KOPT-K1 (cell line): ENCODE measurements around the gene ERC1.

Experiments
- H3K27ac ChIP-seq: fragments of 200-600 bp; sonication (generic); 2 replicates; pipeline ENCODE4 v1.5.1; 2016; ENCODE audit warnings: antibody characterized with exemption, mild to moderate bottlenecking, low read depth, low read length; ENCODE audit not compliant: poor library complexity, severe bottlenecking
- H3K36me3 ChIP-seq: fragments of 200-600 bp; sonication (generic); 2 replicates; pipeline ENCODE4 v1.5.1; 2017; ENCODE audit warnings: antibody characterized with exemption, mild to moderate bottlenecking, low read length, moderate library complexity; ENCODE audit not compliant: insufficient read depth
- H3K9me3 ChIP-seq: fragments of 200-600 bp; sonication (generic); 2 replicates; pipeline ENCODE4 v1.5.1; 2017; ENCODE audit warnings: antibody characterized with exemption, low read length, mild to moderate bottlenecking; ENCODE audit not compliant: insufficient read depth, poor library complexity, severe bottlenecking

The ERC1 gene

GRCh38 chr12:1102791-1103450, 111.9 kb downstream of the ERC1 start:
- H3K36me3 ChIP-seq = no peaks in the 10 kb centered on the region
- H3K9me3 ChIP-seq = no peaks in the 10 kb centered on the region
- H3K27ac ChIP-seq = no peak overlapping the region

- no peak overlapping the region for H3K27ac ChIP-seq
- no peaks in the 10 kb centered on the region for H3K9me3 ChIP-seq
- H3K36me3 ChIP-seq = no peaks in the 10 kb centered on the region
These were observed 112.6 kb downstream of the ERC1 start for GRCh38 chr12:1103632-1104031.

GRCh38 chr12:1104088-1104800, 113.2 kb downstream of the ERC1 start:
- Histone ChIP-seq H3K36me3 (no peaks in the 10 kb centered on the region), H3K9me3 (no peaks in the 10 kb centered on the region), H3K27ac (no peak overlapping the region)

- no peaks in the 10 kb centered on the region for H3K36me3 ChIP-seq
- no peaks in the 10 kb centered on the region for H3K9me3 ChIP-seq
- H3K27ac ChIP-seq = no peak overlapping the region
These were observed 116.6 kb downstream of the ERC1 start for GRCh38 chr12:1107669-1108068.

- Histone ChIP-seq H3K9me3 (no peaks in the 10 kb centered on the region), H3K36me3 (no peaks in the 10 kb centered on the region), H3K27ac (no peak overlapping the region)
These were observed 117.3 kb downstream of the ERC1 start for GRCh38 chr12:1108276-1108675.

GRCh38 chr12:1115484-1116231, 124.6 kb downstream of the ERC1 start:
- Histone ChIP-seq H3K9me3 (no peaks in the 10 kb centered on the region), H3K36me3 (no peaks in the 10 kb centered on the region), H3K27ac (no peak overlapping the region)

GRCh38 chr12:1117371-1117770, 126.3 kb downstream of the ERC1 start:
- no peaks in the 10 kb centered on the region for H3K9me3 ChIP-seq
- no peaks in the 10 kb centered on the region for H3K36me3 ChIP-seq
- no peak overlapping the region for H3K27ac ChIP-seq

- H3K27ac ChIP-seq = no peak overlapping the region
- no peaks in the 10 kb centered on the region for H3K36me3 ChIP-seq
- no peaks in the 10 kb centered on the region for H3K9me3 ChIP-seq
These were observed 127.0 kb downstream of the ERC1 start for GRCh38 chr12:1117970-1118563.

GRCh38 chr12:1122786-1123185, 131.8 kb downstream of the ERC1 start:
- H3K27ac ChIP-seq = no peak overlapping the region
- no peaks in the 10 kb centered on the region for H3K36me3 ChIP-seq
- no peaks in the 10 kb centered on the region for H3K9me3 ChIP-seq

- Histone ChIP-seq H3K9me3 (no peaks in the 10 kb centered on the region), H3K27ac (no peak overlapping the region), H3K36me3 (no peaks in the 10 kb centered on the region)
These were observed 135.1 kb downstream of the ERC1 start for GRCh38 chr12:1126091-1126490.

- Histone ChIP-seq H3K36me3 (no peaks in the 10 kb centered on the region), H3K9me3 (no peaks in the 10 kb centered on the region), H3K27ac (no peak overlapping the region)
These were observed 136.0 kb downstream of the ERC1 start for GRCh38 chr12:1127021-1127420.

- no peaks in the 10 kb centered on the region for H3K36me3 ChIP-seq
- no peak overlapping the region for H3K27ac ChIP-seq
These were observed 139.1 kb downstream of the ERC1 start for GRCh38 chr12:1130164-1130563.

GRCh38 chr12:1130571-1130970, 139.5 kb downstream of the ERC1 start:
- Histone ChIP-seq H3K27ac (no peak overlapping the region), H3K9me3 (no peaks in the 10 kb centered on the region), H3K36me3 (no peaks in the 10 kb centered on the region)

More at GRCh38 chr12:1130164-1130563, 139.1 kb downstream of the ERC1 start:
- H3K9me3 ChIP-seq = no peaks in the 10 kb centered on the region

- no peaks in the 10 kb centered on the region for H3K9me3 ChIP-seq
- H3K36me3 ChIP-seq = no peaks in the 10 kb centered on the region
- no peak overlapping the region for H3K27ac ChIP-seq
These were observed 140.8 kb downstream of the ERC1 start for GRCh38 chr12:1131811-1132224.

- H3K9me3 ChIP-seq = no peaks in the 10 kb centered on the region
- no peaks in the 10 kb centered on the region for H3K36me3 ChIP-seq
- H3K27ac ChIP-seq = no peak overlapping the region
These were observed 141.3 kb downstream of the ERC1 start for GRCh38 chr12:1132311-1132710.
